Placental pericyte (primary cell): ENCODE measurements around the gene AP1M1. TPM values are rescaled to one million over a fixed set of nuclear protein-coding genes. Genes with fewer than 3 reads are reported as not detected.

Source experiments
- small RNA-seq: library from RNA; depleted of rRNA; stranded (forward); fragments of <200 nt; gene quantifications from one replicate; pipeline ENCODE3, GENCODE V24; 2012; ENCODE audit warnings: low replicate concordance
- total RNA-seq: library from RNA; depleted of rRNA; stranded (reverse); fragments of >200 nt; gene quantifications from 2 replicates; pipeline ENCODE4 v1.2.3, GENCODE V29; 2012

The AP1M1 gene
- 79.7 and 127 TPM in 2 replicates for total RNA-seq

DNA sequence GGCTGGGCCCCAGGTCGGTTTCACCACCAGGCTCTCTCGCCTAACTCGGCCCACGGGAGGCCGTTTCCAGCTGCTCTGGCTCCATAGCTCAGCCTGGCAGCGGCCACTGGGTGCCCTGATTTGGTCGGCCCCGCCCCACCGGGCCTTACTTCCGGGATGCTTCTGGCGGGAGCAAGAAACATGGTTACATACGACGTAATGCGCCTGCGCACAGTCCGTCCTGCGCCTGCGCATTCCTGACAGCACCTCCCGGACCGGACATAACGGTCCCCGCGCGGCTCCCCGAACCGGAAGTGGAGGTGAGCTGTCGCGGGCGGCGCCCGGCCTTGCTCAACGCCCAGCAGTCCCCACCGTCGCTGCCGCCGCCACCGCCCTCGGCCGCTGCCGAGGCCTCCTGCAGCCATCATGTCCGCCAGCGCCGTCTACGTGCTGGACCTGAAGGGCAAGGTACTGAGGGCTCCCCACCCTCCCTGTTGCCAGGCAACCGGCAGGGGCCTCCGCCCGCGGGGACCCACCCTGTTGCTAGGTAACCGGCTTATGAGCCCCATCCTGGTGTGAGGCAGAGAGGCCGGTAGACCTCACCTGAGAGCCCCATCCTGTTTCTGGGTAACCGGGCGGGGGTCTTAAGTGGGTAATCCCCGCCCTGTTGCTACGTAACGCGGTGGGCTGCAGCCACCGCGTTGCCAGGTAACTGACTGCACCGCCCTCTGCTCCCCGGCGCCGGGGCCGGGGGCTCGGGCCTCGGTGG is at the start of gene AP1M1:
TSS of gene AP1M1 (plus strand) at position 290 of the 748 bp plus-strand sequence. CDS start at position 406, 116 bp downstream.

DNA sequence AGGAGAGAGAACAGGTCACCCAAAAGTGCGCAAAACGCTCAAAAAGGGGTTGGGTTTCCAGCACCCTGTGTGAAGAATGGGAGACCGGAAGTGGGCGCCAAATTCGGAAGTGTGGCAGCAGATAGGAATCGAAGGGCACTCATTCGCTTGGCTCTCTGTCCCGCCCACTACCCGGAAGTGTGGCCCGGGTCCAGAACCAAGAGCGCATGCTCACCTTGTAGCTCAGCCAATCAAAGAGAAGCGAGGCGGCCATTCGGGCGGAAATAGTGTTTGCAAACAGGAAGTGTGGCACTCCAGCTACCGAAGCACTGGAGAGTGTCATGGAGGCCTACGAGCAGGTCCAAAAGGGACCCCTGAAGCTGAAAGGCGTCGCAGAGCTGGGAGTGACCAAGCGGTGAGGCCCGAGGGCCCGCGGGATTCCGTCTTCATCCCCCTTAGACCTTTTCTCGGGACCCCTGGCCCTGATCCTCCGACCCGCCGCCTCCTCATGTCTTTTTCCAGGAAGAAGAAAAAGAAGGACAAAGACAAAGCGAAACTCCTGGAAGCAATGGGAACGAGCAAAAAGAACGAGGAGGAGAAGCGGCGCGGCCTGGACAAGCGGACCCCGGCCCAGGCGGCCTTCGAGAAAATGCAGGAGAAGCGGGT is 12.5 kb upstream of the AP1M1 start, which contains the start of gene FAM32A:
TSS of gene FAM32A (plus strand) at position 288 of the 645 bp plus-strand sequence. CDS start at position 321, 33 bp downstream.

Small RNA genes within 50 kb of the gene (small RNA-seq; reads per million reads assigned to genes)
- gene RF00017, result not detected

Other genes with a start within 250 kb of the AP1M1 start
- not detected in 2 replicates for gene OR10H4, start 248.9 kb upstream of the AP1M1 start, total RNA-seq
- 1,030 and 1,294 TPM in 2 replicates for gene TPM4, start 121.4 kb upstream of the AP1M1 start, total RNA-seq
- gene RAB8A, start 86.0 kb upstream of the AP1M1 start, total RNA-seq, result 54.7 and 102 TPM in 2 replicates
- gene HSH2D, start 54.2 kb upstream of the AP1M1 start, total RNA-seq, result not detected in 2 replicates
- gene CIB3, start 24.4 kb upstream of the AP1M1 start, total RNA-seq, result not detected in 2 replicates
- 102 and 108 TPM in 2 replicates for gene FAM32A, start 12.5 kb upstream of the AP1M1 start, total RNA-seq
- 11.2 and 13.1 TPM in 2 replicates for gene KLF2, start 126.9 kb downstream of the AP1M1 start, total RNA-seq